M059J (cell line): ENCODE measurements around the gene BAK1. TPM values are rescaled to one million over a fixed set of nuclear protein-coding genes. Genes with fewer than 3 reads are reported as not detected.
A peak's percentile ranks its signal among the peaks of the same experiment; 100 is the strongest.
"Not testable (repeated sequence)": the region's sequence is repeated elsewhere in the genome, so short reads cannot be mapped to it uniquely, and the experiment has no call there.

Source experiments
- DNase-seq: peaks from one replicate; pipeline ENCODE4 v3.0.0-alpha.2; 2012; ENCODE audit warnings: low read depth
- total RNA-seq: library from RNA; depleted of rRNA; stranded (reverse); fragments of >200 nt; shearing (Covaris generic); gene quantifications from 2 replicates; pipeline ENCODE4 v1.2.3, GENCODE V29; 2014; rRNA removed

The BAK1 gene
- total RNA-seq, 1 experiment from 2014 or later = 43.7 TPM

DNA sequence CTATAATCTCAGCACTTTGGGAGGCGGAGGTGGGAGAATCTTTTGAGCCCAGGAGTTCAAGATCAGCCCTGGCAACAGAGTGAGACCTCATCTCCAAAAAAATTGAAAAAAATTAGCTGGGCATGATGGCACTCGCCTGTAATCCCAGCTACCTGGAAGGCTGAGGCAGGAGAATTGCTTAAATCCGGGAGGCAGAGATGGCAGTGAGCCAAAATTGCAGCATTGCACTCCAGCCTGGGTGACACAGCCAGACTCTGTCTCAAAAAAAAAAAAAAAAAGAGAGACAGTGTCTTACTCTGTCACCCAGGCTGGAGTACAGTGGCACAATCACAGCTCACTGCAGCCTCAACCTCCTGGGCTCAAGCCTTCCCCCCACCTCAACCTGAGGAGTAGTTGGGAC is 27.2 kb downstream of the BAK1 start:
- peak; percentile 32 for DNase-seq

DNA sequence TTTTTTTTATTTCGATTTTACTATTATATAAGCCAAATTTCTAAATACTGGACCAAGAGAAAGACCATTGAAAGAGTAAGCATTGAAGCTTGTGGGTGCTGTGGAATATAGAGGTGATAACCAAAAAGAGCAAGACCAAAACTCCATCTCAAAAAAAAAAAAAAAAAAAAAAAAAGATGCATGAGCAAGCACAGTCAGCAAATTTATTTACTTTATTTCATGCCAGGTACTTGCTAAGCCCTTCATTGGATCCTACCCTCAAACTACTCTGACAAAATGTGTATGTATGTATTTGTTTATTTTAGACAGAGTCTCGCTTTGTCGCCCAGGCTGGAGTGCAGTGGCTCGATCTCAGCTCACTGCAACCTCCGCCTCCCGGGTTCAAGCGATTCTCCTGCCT is 27.8 kb downstream of the BAK1 start:
- no peak for DNase-seq

GRCh38 chr6:33551538-33551937 is 28.5 kb downstream of the BAK1 start:
- DNase-seq = no peak

DNA sequence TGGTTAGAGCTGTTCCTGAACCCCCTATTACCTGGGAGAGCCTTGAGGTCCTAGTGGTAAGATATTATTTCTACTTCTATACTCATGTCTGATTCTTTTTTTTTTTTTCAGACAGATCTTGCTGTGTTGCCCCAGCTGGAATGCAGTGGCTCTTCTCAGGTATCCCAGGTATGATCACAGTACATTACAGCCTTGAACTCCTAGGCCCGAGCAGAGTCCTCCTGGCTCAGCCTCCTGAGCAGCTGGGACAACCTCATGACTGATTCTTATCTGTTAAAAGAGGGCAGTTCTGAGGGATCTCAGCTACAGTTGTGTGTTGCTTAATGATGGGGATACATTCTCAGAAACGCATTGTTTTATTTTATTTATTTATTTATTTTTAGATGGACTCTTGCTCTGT is 30.2 kb downstream of the BAK1 start:
- DNase-seq = no peak

DNA sequence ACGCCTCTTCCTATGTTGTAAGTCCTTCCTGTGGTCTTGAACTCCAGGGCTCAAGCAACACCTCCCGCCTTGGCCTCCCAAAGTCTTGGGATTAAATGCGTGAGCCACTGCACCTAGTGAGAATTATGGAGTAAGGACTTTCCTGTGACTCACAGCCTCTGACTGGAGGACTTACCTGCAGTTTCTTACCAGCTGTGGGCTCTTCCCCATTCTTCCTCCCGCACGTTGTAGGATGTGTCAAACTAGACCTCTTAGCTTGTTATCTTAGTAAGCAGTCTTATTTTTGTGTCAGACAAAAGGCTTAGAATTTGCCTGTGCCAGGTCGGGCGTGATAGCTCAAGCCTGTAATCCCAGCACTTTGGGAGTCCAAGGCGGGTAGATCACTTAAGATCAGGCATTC is 30.9 kb downstream of the BAK1 start:
- no peak for DNase-seq

- DNase-seq = no peak
These were observed 32.6 kb downstream of the BAK1 start for GRCh38 chr6:33547499-33547898.

DNA sequence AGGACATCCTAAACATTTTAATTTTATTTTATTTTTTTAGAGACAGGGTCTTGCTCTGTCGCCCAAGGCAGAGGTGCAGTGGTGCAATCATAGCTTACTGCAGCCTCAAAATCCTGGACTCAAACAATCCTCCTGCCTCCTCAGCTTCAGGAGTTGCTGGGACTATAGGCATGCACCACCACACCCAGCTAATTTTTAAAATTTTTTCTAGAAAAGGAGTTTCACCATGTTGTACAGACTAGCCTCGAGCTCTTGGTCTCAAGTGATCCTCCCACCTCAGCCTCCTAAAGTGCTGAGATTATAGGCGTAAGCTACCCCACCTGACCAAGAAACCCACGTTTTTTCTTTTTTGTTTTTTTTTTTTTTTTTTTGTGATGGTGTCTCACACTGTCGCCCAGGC is 33.3 kb downstream of the BAK1 start:
- DNase-seq = no peak

DNA sequence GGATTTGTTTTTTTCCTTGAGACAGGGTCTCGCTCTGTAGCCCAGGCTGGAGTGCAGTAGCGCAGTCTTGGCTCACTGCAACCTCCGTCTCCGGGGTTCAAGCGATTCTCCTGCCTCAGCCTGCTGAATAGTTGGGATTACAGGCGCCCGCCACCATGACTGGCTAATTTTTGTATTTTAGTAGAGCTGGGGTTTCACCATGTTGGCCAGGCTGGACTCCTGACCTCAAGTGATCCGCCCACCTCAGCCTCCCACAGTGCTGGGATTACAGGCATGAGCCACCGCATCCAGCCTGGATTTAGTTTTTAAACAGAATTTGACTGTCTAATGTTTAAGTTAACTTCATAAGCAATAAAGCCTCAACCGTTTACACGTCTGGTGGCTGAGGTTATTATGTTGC is 34.8 kb downstream of the BAK1 start:
- not testable (repeated sequence) for DNase-seq

DNA sequence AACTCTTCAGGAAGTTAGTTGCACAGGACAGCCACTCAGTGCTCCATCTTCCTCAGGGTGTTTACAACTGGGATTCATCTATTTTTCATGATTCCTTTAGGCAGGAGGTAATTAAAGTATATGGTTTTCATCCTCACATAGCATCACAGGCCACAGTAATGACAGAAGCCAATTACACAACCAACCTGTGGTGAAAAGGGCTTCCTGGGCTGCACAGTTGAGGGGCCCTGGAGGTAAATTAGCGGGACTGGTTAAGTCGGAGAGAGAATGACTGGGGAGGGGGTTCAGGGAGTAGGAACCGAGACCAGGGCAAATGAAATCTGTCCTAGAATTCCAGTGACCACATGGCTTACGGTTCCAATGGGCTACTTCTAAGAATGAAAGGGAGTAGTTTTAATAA is 37.0 kb downstream of the BAK1 start:
- DNase-seq = no peak

DNA sequence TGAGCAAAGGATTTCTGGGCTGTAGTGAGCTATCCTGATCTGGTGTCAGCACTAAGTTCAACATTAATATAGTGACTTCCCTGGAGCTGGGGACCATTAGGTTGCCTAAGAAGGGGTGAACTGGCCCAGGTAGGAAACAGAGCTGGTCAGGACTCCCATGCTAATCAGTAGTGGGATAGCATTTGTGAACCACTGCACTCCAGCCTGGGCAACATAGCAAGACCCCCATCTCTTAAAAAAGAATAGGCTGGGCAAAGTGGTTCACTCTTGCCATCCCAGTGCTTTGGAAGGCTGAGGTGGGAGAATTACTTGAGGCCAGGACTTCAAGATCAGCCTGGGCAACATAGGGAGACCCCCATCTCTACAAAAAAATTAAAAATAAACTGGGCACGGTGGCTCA is 39.3 kb downstream of the BAK1 start:
- no peak for DNase-seq

DNA sequence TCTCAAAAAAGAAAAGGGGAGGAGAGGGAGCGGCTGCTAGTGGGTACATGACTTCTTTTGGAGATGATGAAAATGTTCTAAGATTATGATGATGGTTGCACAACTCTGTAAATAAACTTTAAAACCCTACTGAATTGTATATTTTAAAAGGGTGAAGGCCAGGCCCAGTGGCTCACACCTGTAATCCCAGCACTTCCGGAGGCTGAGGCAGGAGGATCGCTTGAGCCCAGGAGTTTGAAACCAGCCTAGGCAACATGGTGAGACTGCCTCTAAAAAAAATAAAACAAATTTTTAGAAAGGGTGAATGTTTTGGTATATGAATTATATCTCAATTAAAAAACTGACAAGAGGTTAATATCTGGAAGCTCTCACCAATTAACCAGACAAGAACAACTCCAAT is 45.4 kb downstream of the BAK1 start:
- no peak for DNase-seq

DNA sequence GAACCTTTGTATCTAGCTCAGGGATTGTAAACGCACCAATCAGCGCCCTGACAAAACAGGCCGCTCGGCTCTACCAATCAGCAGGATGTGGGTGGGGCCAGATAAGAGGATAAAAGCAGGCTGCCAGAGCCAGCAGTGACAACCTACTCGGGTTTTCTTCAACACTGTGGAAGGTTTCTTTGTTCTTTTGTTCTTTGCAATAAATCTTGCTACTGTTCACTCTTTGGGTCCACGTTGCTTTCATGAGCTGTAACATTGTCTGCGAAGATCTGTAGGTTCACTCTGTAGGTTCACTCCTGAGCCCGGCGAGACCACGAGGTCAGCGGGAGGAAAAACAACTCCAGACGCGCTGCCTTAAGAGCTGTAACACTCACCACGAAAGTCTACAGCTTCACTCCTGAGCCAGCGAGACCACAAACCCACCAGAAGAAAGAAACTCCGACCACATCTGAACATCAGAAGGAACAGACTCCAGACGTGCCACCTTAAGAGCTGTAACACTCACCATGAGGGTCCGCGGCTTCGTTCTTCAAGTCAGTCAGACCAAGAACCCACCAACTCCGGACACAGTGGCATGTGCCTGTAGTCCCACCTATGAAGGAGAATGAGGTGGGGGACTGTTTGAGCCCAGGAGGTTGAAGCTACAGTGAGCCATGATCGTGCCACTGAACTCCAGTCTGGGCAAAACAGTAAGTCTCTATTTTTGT is 46.8 kb downstream of the BAK1 start:
- DNase-seq = not testable (repeated sequence)

DNA sequence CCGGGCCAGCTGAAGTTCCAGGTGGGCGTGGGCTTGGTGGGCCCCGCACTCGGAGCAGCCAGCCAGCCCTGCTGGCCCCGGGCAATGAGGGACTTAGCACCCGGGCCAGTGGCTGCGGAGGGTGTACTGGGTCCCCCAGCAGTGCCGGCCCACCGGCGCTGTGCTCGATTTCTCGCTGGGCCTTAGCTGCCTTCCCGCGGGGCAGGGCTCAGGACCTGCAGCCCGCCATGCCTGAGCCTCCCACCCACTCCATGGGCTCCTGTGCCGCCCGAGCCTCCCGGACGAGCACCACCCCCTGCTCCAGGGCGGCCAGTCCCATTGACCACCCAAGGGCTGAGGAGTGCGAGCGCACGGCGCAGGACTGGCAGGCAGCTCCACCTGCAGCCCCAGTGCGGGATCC is 47.6 kb downstream of the BAK1 start:
- DNase-seq = not testable (repeated sequence)

DNA sequence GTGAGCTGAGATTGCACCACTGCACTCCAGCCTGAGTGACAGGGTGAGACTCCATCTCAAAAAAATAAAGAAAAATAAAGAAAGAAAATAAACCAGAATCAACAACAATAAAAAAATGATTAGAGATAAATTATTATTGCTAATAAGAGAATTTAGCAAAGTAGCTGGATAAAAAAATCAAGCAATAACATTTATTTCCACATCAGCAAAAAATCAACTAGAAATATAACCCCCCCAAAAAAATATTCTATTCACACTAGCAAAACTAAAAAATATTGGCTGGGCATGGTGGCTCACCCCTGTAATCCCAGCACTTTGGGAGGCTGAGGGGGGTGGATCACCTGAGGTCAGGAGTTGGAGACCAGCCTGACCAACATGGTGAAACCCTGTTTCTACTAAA is 49.5 kb downstream of the BAK1 start:
- DNase-seq = not testable (repeated sequence)

Other genes starting within 250 kb of the BAK1 start
- 130 and 159 TPM in 2 replicates for gene KIFC1, start 188.5 kb downstream of the BAK1 start, total RNA-seq
- 61.9 and 67.3 TPM in 2 replicates for gene PHF1, start 169.3 kb downstream of the BAK1 start, total RNA-seq
- gene CUTA, start 162.2 kb downstream of the BAK1 start, total RNA-seq = 610 and 623 TPM in 2 replicates
- gene SYNGAP1, start 160.2 kb downstream of the BAK1 start, total RNA-seq = 2.5 and 5.7 TPM in 2 replicates
- gene ZBTB9, start 125.7 kb downstream of the BAK1 start, total RNA-seq = 6.6 and 9.8 TPM in 2 replicates
- 21.9 and 40.3 TPM in 2 replicates for gene ITPR3, start 41.0 kb upstream of the BAK1 start, total RNA-seq
- gene UQCC2, start 131.4 kb upstream of the BAK1 start, total RNA-seq = 81.0 and 97.6 TPM in 2 replicates
- 0.15 TPM in 1 of 2 replicates, not detected in the other for gene IP6K3, start 166.6 kb upstream of the BAK1 start, total RNA-seq
- gene LEMD2, start 208.9 kb upstream of the BAK1 start, total RNA-seq = 48.2 and 69.2 TPM in 2 replicates
- gene MLN, start 223.7 kb upstream of the BAK1 start, total RNA-seq = not detected in 2 replicates